ENCODE data around the gene KIF22. TPM values are rescaled to one million over a fixed set of nuclear protein-coding genes. Genes with fewer than 3 reads are reported as not detected.

The KIF22 gene
- total and polyA plus RNA-seq, 9 of the 15 experiments (the other 6 are each of a cell fraction or from before 2014, with no cell fraction given) = 8.7 to 232 (median 131) TPM

- TF ChIP-seq, protein P1, sequence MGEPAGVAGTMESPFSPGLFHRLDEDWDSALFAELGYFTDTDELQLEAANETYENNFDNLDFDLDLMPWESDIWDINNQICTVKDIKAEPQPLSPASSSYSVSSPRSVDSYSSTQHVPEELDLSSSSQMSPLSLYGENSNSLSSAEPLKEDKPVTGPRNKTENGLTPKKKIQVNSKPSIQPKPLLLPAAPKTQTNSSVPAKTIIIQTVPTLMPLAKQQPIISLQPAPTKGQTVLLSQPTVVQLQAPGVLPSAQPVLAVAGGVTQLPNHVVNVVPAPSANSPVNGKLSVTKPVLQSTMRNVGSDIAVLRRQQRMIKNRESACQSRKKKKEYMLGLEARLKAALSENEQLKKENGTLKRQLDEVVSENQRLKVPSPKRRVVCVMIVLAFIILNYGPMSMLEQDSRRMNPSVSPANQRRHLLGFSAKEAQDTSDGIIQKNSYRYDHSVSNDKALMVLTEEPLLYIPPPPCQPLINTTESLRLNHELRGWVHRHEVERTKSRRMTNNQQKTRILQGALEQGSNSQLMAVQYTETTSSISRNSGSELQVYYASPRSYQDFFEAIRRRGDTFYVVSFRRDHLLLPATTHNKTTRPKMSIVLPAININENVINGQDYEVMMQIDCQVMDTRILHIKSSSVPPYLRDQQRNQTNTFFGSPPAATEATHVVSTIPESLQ (CRISPR knock-in tag; IDR thresholded peaks at IDR 0.05) = no peak
- TF ChIP-seq CXXC5 (CRISPR knock-in tag; IDR thresholded peaks at IDR 0.05) = peak; percentile 33
- no peak for TF ChIP-seq BCL6 (CRISPR knock-in tag; IDR thresholded peaks at IDR 0.05)
- TF ChIP-seq ZNF277 (CRISPR knock-in tag; IDR thresholded peaks at IDR 0.05; ENCODE audit: borderline replicate concordance) = no peak
- no peak for TF ChIP-seq SP2 (IDR thresholded peaks at IDR 0.05; ENCODE audit: extremely low read depth, low read depth, low read length, poor library complexity, severe bottlenecking)
- TF ChIP-seq MAX (CRISPR knock-in tag; IDR thresholded peaks at IDR 0.05) = no peak
- no peak for TF ChIP-seq SMARCA4 (IDR thresholded peaks at IDR 0.05)
- TF ChIP-seq ZNF507 (tag; conservative IDR thresholded peaks at IDR 0.05) = no peak
- peak; percentile 2; the same call in 1 of the 2 replicates for TF ChIP-seq ZBTB7A (IDR thresholded peaks at IDR 0.05; ENCODE audit: borderline replicate concordance, control insufficient read depth, low read depth, low read length)
- no peak for TF ChIP-seq EP300 (IDR thresholded peaks at IDR 0.05; ENCODE audit: low read length)
- no peak for TF ChIP-seq TRIM25 (IDR thresholded peaks at IDR 0.05; ENCODE audit: borderline replicate concordance)
- TF ChIP-seq MNT (conservative IDR thresholded peaks at IDR 0.05) = peak in 1 of 2 experiments; percentile 27; a peak in 1 of 4 replicates
- 0 out of 4 replicates have a peak, but pooled peaks of 1 of the 2 experiments have one; percentile 36 for TF ChIP-seq TEAD1 (CRISPR knock-in tag; IDR thresholded peaks at IDR 0.05)
- TF ChIP-seq KHSRP (IDR thresholded peaks at IDR 0.05) = no peak
- 0 out of 2 replicates have a peak, but pooled peaks have one; percentile 11 for TF ChIP-seq SAFB (IDR thresholded peaks at IDR 0.05; ENCODE audit: borderline replicate concordance, low read depth, low read length)
- TF ChIP-seq, protein P2, sequence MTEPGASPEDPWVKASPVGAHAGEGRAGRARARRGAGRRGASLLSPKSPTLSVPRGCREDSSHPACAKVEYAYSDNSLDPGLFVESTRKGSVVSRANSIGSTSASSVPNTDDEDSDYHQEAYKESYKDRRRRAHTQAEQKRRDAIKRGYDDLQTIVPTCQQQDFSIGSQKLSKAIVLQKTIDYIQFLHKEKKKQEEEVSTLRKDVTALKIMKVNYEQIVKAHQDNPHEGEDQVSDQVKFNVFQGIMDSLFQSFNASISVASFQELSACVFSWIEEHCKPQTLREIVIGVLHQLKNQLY (CRISPR knock-in tag; conservative IDR thresholded peaks at IDR 0.05) = no peak
- TF ChIP-seq ZFP91 (CRISPR knock-in tag; IDR thresholded peaks at IDR 0.05) = no peak
Observed at GRCh38 chr16:29811896-29812665, 21.5 kb downstream of the KIF22 start, which contains the start of gene PRRT2 (continued).

Measured in K562 (cell line).